LNCAP (cell line): ENCODE data around the gene TMEM270.

Experiments used
- TF ChIP-seq, protein P1 (sequence below): fragments of 450-650 bp; IDR thresholded peaks from 2 replicates; pipeline ENCODE4 v1.5.1; 2017; ENCODE audit warnings: mild to moderate bottlenecking

Gene TMEM270

DNA sequence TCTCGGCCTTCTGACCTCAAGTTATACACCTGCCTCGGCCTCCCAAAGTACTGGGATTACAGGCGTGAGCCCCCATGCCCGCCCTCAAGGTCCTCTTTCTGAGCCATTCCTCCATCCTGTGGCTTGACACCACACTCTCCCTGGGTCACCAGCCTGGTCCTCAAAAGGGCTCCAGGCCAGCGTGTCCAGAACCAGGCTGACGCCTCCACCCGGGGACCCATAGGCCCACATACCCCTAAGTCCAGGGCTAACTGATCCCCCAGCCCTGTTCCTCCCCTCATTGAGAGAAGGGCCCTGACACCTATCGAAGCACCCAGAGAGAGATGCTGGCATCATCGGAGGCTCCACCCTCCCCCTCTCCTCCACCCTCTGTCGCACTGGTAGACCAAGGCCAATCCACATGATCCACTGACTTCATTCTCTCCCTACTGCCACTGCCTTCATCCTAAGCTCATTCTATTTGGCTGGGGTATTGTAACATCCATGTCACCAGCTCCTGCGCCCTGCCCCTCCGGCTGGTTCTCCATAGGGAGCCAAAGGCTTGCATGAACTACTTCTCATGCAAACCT lies 46.7 kb downstream of the TMEM270 start:
- TF ChIP-seq, protein P1, sequence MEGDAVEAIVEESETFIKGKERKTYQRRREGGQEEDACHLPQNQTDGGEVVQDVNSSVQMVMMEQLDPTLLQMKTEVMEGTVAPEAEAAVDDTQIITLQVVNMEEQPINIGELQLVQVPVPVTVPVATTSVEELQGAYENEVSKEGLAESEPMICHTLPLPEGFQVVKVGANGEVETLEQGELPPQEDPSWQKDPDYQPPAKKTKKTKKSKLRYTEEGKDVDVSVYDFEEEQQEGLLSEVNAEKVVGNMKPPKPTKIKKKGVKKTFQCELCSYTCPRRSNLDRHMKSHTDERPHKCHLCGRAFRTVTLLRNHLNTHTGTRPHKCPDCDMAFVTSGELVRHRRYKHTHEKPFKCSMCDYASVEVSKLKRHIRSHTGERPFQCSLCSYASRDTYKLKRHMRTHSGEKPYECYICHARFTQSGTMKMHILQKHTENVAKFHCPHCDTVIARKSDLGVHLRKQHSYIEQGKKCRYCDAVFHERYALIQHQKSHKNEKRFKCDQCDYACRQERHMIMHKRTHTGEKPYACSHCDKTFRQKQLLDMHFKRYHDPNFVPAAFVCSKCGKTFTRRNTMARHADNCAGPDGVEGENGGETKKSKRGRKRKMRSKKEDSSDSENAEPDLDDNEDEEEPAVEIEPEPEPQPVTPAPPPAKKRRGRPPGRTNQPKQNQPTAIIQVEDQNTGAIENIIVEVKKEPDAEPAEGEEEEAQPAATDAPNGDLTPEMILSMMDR: no peak

DNA sequence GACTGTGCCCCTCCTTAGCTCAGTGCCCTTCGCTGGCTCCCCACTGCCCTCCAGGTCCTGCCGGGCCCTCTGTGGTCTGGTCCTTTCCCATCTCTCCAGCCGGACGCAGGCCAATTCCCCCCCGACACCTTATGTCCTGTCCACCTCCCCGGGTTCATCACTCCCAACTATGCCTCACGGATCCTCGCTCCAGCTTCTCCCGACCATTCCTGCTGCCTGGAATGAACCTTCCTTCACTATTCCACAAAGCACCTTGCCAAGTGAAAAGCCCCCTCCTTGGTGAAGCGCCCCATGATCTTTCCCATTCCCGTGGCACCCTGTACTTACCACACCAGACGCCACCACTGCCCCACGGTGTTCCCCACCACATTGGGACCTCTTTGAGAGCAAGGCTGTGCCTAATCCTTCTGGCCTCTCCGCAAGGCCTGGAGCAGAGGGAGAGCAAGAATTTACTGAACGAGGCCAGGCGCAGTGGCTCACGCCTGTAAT lies 47.2 kb downstream of the TMEM270 start:
- TF ChIP-seq, protein P1: no peak

DNA sequence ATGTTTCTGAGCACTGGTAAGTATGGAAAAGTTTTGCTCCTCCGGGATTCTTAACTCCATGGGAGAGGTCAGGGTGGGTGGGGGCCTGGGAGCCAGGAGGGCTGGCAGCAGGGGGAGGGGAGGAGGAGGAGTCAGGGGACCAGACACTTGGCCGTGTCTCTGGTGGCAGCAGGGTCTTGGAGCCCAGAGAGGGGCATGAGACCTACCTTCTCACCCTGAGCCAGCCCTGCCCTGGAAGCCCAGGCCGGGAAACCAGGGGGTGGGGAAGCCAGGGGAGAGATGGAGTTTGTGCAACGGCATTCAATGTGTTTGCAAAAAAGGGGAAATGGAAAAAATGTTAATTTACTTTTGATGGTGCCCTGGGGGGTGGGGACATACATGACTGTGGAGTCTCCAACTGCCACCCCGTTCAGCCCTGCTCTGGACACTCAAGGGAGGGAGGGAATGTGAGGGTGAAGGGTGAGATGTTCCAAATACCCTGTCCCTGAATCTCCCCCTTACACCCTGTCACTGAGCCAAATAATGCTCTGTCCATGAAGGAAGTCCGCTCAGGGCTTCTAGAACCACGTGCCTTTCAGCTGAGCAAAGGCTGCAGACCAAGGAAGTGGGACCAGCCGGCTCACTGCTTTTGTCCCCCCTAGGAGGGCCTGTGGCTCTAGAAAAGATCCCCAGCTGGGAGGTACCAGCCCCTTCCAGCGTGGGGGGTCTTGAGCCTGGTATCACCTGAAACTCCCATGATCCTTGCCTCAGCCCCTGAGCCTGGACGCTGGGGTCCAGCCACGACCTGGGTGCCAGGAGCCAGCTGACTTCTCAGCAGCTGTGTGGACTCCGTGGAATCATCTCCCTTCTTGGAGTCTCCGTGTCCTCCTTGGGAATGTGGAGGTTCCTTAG lies 48.3 kb downstream of the TMEM270 start:
- TF ChIP-seq, protein P1: no peak

DNA sequence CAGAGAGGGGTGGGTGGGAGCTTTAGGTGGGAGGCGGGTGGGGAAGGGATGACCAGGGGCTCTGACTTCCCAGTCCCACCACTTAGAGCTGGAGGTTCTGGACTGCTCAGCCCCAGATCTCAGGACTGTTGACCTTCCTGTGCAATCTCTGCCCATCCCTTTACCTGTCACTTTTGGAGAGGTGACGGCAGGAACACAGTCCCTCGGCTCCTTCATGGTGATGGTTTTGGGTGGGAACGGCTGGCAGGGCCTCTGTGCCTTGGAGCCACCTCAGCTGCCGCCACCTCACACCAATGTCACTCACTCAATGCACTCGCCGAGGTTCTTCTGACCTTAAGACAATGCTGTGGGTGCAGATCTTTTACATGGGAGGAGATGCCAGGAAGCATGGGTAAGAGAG lies 49.0 kb downstream of the TMEM270 start:
- TF ChIP-seq, protein P1: no peak

DNA sequence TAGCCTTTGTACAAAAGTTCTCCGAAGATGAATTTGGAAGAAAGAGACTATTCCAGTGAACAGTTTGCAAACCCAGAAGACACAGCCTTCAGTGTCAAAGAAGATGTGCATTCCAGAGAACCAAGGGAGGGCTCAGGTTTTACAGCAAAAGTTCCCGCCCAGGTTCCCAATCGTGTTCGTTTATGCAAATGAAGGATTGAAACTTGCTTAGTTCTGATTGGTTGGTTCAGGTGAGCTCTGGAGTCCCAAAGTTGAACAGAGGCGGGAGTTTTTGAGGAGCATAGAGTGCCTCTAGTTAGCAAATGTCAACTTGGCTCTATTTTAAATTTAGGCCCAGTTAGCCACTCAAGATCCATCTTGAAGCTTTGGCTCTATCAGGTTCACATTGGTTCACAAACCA lies 51.3 kb downstream of the TMEM270 start:
- TF ChIP-seq, protein P1: no peak
